HL-60 (cell line): ENCODE results near the gene MCU.

Source experiments
- CTCF ChIP-seq: IDR thresholded peaks from one replicate; pipeline ENCODE4 v1.5.1; 2011; ENCODE audit warnings: low read length, control low read depth, inconsistent platforms; ENCODE audit not compliant: insufficient read depth
- GABPA ChIP-seq: IDR thresholded peaks from 2 replicates; pipeline ENCODE4 v1.6.1; 2012; ENCODE audit warnings: low read depth
- POLR2AphosphoS5 ChIP-seq: IDR thresholded peaks from 2 replicates; pipeline ENCODE4 v1.6.1; 2012; ENCODE audit warnings: low read depth
- REST ChIP-seq: IDR thresholded peaks from 2 replicates; pipeline ENCODE4 v1.6.1; 2012; ENCODE audit warnings: low read depth; ENCODE audit not compliant: insufficient replicate concordance
- SPI1 ChIP-seq: IDR thresholded peaks from 2 replicates; pipeline ENCODE4 v1.6.1; 2012; ENCODE audit warnings: low read depth, mild to moderate bottlenecking, borderline replicate concordance

- TF ChIP-seq CTCF, result no peak
- no peak for TF ChIP-seq POLR2AphosphoS5
- TF ChIP-seq SPI1, result no peak
- TF ChIP-seq GABPA, result no peak
- TF ChIP-seq REST, result no peak
These were observed 42.0 kb downstream of the MCU start for GRCh38 chr10:72733989-72734388.
